Right kidney (tissue), 1 donor: ENCODE results near the gene SLC25A24.

Experiments
- DNase-seq: peaks from one replicate; pipeline ENCODE4 v3.0.0-alpha.2; 2016

Gene SLC25A24

DNA sequence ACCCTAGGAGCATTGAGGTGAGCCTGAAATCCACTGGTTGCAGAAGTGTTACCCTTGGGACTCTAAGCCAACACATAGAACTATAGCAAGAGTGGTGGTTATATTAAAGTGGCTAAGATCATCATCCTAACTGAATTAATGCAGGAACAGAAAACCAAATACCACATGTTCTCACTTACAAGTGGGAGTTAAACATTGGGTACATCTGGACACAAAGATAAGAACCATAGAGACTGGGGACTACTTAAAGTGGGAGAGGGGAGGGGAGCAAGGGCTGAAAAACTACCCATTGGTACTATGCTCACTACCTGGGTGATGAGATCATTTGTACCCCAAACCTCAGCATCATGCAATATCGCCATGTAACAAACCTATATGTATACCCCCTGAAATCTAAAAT lies 100.0 kb downstream of the SLC25A24 start:
- DNase-seq, result no peak

DNA sequence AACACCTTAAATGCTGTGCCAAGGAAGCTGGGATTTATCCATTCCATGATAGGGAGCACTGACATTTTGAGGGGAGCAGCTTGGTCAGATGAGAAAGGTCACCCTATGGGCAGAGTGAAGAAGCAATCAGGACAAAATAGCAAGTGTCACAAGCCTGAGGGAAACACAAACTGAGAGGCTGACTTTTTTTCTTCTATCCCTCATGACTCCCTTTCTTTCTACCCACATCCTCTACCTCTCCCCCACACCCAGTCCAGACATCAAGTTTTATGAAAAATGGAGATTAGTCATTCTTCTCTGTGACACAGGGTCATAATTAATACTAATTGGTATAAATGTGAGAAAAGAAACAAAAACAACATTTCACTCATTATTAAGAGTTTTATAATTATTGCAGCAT lies 103.1 kb downstream of the SLC25A24 start:
- DNase-seq, result no peak

DNA sequence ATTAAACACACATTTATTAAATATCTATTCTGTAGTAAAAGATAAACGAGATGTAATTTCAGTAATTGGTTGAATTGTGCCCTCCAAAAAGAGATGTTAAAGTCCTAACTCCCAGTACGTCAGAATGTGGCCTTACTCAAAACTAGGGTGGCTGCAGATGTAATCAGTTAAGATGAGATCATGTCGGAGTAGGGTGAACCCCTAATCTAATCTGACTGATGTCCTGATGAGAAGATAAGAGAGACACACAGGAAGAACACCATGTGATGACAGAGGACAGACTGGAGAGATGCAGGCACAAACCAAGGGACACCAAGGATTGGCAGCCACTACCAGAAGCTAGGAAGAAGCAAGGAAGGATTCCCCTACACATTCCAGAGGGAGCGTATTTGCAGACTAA lies 104.1 kb downstream of the SLC25A24 start:
- DNase-seq, result no peak

DNA sequence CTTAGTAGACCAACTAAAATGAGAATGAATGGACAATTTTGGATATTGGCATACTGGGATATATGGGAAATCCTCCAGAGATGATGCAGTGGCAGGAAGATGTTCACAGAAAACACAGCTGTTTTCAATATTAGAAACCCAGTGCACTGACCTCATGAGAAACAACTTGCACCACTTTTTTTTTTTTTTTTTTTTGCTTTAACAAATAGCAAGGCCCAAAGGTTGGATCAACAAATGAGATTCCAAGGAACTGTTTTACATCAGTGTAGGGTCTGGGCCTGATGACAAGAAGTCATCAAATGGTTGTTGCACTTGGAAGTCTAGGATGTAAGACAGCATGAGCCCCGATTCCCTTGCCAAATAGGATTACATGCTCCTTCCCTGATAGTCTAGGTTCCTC lies 110.7 kb downstream of the SLC25A24 start:
- no peak for DNase-seq

DNA sequence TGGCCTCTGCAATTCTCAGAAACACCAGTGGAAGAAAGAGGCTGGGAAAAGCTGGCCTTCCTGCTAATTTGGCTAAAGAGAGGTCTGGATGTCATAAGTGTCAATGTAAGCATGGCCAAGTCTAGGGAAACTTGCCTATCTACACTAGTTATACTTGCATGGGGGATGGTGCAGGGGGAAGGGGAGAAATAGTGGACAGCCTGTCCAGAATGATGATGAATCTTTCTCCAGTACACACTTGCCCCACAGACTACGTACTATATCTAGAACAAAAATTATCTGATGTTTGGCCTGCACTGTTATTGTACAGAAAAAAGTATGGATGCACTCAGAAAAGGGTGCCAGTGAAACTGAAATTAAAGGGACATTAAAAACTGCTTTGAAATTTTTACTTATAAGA lies 114.5 kb downstream of the SLC25A24 start:
- DNase-seq, result no peak

DNA sequence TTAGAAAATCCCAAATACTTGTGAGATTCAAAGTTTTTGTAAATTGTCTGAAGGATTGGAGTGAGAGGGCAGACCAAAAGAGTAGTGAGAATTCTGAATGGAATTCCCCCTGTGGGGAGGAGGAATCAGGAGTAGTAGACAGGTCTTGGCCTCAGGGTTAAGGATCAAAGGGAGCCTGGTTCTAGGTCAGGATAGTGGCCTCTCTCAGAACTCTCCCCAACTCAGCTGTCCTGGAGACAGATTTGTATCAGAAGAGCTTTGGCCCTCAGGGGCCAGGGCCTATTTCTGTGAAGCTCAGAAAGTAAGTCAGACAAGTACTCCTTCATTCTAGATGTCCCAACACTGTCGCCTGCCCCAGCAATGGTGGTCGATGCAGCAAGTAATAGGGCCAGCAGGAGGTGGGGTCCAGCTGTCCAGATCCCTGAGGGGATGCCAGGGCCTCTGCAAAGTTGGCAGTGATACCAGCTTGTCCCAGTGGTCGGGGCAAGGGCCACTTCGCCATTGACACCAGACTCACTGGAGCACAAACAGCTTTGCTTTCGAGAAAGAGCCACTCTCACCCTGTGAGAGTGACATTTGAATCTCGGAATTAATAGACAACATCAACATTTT lies 115.2 kb downstream of the SLC25A24 start:
- no peak for DNase-seq
